Measurements from ENCODE around the gene ABL1.
"Not testable (repeated sequence)": the region's sequence is repeated elsewhere in the genome, so short reads cannot be mapped to it uniquely, and the experiment has no call there.

ABL1 gene

DNA sequence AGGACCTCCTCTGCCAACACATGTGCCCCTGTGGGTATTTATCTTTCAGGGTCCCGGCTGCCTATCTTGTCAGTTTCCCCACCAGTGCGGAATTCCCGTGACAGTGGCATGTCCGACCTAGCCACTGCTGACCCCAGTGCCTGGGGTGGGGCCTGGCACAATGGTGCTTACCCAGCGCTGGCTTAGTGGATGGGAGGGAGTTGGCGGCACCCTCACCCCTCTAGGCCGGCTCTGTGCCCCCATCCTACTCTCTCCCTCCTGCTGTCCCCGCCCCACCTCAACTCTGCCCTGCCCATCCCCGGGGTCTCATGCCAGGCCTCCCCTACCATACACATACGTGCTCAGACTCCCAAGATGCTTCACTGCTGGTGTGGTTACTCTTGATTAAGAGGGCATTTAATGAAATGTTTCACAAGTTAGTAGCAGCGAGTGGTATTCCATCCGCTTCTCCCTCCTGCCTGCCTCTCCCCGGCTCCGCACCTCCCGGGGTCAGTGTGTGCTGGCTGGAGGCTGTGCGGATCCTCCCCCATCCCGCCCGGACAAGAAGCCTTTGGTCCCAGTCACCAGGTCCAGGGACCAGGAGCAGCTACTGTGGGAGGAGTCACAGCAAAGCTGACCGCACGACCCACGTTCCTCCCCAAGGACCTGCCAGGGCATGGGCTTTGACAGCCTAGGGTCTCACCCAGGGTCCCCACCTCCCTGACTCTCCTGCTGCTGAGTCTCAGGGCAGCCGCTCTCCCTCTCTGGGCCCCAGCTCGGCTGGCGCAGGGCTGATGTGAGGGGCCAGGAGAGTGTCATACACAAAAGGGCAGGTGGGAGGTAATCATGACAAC, 71.1 kb downstream of the ABL1 start:
- FAIRE-seq: no peak

DNA sequence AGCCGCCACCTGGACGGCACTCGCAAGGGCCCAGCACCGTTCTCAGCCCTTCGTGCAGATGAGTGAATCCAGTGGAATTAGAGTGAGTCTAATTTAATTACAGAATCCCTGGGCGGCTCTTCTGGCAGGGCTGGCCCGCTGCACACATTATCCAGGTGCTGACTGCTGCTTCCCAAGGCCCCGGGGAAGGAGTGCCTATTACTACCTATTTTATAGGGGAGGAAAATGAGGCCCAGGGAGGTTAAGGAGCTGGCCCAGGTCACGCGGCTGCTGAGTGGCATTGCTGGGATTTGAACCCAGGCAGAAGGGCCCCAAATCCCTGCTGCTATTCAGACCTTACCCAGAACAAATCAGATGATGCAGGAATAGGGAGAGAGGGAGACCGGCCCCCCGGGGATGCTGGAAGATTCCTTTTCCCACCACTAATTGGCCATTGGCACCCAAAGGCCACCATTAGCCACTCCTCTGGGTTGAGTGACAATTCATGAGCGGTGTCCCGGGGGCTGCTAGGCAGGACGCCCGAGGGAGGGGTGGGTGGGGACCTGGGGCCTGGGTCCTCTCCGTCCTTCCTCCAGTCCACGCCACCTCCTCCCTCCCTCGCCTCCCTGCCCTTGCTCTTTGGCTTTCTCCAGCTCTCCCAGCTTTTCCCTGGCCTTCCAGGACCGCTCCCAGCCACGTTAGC, 71.8 kb downstream of the ABL1 start:
- FAIRE-seq: no peak

GRCh38 chr9:130908146-130908877, 73.3 kb downstream of the ABL1 start:
- FAIRE-seq: no peak

- FAIRE-seq: no peak
Observed at GRCh38 chr9:130908878-130909355, 73.9 kb downstream of the ABL1 start.

DNA sequence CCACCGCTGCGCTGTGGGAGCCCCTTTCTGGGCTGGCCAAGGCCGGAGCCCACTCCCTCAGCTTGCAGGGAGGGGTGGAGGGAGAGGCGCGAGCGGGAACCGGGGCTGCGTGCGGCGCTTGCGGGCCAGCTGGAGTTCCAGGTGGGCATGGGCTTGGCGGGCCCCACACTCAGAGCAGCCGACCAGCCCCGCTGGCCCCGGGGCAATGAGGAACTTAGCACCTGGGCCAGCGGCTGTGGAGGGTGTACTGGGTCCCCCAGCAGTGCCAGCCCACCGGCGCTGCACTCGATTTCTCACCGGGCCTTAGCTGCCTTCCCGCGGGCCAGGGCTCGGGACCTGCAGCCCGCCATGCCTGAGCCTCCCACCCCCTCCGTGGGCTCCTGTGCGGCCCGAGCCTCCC, 75.0 kb downstream of the ABL1 start:
- not testable (repeated sequence) for FAIRE-seq

DNA sequence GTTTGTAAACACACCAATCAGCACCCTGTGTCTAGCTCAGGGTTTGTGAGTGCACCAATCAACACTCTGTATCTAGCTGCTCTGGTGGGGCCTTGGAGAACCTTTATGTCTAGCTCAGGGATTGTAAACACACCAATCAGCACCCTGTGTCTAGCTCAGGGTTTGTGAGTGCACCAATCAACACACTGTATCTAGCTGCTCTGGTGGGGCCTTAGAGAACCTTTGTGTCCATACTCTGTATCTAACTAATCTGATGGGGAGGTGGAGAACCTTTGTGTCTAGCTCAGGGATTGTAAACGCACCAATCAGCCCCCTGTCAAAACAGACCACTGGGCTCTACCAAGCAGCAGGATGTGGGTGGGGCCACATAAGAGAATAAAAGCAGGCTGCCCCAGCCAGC, 75.6 kb downstream of the ABL1 start:
- not testable (repeated sequence) for FAIRE-seq

DNA sequence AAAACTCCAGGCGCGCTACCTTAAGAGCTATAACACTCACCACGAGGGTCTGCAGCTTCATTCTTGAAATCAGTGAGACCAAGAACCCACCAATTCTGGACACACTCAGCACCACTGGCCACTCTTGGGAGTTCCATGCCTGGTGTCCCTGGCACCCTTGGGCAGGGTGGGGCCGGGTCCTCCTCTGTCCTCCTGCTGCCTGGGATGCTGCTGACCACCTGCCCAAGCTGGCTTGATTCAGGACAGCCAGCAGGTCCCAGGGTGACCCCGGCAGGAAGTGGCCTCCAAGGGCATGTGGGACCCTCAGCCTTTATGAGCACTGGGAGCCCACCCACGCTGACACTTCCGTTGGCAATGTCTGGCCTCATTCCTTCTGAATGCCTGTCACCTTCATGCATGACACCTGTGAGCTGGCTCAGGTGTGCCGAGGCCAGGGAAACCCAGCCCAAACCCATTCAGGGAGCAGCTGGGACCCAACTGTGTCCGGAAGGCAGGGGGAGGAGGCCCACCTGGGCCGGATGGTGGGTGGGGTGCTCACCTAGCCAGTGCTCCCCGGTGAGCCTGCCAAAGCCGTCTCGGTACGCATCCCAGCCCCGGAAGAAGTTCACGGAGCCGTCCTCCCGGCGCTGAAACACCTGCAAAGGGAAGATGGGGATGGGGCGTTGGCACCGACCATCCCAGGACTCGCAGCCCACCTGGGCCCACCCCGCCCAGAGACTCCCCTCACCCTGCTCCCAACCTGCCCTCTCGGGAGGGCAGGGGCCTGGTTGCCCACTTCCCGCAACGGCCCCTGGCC, 76.4 kb downstream of the ABL1 start:
- FAIRE-seq: no peak

GRCh38 chr9:130912932-130913598, 78.0 kb downstream of the ABL1 start:
- FAIRE-seq: no peak

DNA sequence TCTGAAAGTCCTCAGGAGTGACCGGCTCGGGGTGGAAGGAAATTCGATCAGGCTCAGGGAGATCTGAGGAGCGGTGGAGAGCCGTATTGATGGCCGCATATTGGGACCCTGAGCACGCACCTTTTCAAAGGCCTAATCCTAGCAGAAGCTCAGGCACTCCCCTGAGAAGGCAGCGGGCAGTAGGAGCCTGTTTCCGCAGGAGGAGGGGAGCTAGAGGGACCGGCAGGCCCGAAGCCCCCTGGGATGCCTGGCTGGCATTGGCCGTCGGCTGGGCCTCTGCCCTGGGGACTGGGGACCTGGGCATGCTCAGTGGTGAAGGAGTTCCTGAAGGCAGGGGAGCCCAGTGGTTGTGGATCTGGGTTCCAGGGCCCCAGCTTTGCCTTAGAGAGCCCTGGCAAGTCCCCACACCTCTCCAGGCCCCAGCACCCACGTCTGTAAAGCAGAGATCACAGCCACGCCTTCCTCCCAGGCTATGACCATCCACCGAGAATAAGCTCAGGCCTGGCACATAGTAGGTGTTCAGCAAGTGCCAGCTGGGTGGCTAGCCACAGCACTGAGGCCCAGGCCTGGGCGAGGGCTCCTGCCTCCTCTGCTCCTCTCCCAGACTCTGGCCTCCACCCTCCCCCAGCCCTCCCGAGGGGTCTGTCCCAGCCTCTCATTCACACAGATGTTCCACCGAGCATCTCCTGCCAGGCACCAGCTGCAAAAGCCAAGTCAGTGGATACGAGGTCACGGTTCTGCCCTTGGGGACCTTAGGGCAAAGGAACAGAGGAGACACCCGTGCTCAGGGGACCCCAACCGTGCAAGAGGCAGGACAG, 78.8 kb downstream of the ABL1 start:
- no peak for FAIRE-seq

GRCh38 chr9:130914417-130915095, 79.5 kb downstream of the ABL1 start:
- no peak for FAIRE-seq

DNA sequence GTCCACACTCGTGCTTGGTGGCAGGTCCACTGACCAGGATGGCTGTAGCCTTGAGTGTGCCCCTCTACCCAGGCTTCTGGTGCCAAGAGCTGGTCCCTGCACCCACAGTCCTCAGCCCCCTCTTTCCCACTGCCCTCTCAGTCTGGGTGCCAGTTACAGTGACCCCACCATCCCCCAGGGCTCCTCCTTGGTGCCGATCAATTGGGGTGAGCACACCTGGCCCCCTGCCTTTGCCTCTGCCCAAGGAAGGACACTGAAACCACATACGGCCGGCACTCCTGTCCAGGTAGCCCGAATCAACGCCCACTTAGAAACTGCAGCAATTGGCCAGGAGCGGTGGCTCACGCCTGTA, 80.0 kb downstream of the ABL1 start:
- FAIRE-seq: no peak

DNA sequence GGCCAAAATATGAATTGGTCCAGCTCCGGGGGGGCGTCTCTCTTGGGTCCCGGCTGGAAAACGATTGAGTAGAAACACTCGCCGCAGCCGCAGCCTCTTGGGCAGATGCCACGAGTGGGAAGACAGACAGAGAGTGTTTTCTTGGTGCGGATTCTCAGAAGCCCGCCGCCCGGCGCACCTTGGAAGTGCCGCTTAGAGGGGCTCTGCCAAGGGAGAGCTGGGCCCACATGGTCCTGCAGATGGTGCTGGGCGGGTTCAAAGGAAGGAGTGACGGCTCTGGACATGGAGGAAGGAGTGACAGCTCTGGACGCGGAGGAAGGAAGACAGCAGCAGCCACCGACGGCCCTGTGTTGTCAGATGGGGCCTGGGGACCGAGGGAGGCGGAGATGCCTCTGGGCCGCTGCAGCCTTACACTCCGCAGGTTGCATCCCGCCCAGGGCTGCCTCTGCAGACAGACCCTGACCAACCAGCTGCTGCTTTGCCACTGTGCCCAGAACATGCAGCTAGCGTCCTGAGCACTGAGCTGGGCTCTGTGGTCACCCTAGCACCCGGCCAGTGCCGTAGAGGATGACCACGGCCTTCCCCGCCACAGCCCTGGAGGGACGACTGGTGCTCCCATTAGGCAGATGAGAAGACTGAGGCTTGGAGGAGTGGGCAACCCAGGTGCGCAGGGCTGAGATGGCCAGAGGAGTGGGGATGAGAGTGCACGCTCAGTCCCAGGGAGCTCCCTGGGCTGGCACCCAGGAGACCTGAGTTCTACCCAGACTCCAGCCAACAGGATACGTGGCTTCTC, 82.3 kb downstream of the ABL1 start:
- no peak for FAIRE-seq

DNA sequence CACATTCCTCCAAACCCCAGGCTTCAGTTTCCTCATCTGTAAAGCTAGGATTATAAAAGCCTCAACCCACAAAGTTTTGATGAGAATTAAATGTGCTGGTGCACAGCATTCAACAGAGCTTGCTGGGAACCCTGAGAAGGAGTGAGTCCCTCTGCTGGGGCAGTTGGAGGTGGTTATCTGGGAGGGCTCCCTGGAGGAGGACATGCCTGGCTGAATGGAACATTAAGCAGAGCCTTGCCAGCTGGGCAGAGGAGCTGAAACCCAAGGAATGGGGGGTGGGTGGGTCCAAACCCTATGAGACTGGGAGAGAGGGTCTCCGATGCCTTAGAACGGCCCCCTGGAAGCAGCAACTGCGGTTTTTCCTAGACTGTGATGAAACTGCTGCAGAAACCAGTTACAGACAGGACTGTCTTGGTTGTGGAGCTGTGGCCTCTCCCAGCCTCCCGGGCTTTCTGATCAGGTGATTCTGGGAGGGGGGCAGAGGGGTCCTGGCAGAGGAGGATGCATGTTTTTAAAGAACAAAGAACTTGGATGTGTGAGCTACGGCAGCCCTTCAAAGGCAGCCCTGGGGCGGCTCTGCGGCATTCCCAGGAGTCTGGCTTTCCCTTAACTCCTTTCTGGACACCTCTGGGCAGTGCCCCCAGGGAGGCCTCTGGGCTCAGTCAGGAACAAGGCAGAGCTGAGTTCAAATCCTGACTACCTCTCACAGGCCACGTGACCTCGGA, 83.2 kb downstream of the ABL1 start:
- no peak for FAIRE-seq

- no peak for FAIRE-seq
Observed at GRCh38 chr9:130918826-130919558, 83.9 kb downstream of the ABL1 start.

DNA sequence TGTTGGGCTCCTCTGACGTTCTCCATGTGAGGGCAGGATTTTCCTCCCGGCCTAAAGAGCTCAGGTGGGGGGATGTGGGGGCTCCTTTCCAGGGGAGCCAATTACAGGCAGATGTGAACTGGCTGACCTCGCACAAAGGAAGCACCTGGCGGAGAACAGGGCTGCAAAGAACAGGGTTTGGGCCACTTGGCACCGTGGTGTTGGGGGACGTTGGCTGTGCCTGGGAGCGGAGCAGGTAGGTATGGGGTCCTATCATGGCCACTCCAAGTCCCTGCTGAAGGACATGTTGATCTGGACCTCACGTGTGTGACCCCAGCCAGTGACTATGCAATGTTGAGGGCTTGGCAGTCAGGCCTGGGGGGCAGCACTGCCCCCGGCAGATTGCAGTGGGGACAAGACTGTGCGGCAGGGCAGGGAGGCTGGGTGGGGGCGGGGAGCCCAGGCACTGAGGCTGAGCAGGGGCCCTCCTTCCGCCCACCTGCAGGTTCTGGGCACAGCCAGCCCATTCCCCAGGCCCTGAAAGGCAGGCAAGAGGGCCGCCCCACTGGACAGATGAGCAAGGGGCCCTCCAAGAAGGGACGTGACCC, 84.6 kb downstream of the ABL1 start:
- no peak for FAIRE-seq

DNA sequence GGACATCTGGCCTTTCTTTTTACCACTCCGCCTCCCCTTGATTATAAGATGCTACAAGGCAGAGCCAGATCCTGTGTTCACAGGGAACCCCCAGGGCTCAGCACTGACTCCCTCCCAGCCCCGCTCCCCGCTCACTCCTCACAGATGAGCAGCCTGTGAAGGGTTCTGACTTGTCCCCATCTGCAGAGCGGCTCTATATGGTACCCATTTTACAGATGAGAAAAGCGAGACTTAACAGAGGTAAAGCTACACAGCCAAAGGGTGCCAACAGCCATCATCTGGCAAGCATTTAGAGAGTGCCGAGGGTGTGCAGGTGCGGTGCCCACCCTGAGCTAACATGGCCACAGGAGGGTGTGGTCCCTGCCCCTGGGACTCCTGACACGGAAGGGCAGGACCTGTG, 85.2 kb downstream of the ABL1 start:
- FAIRE-seq: no peak

DNA sequence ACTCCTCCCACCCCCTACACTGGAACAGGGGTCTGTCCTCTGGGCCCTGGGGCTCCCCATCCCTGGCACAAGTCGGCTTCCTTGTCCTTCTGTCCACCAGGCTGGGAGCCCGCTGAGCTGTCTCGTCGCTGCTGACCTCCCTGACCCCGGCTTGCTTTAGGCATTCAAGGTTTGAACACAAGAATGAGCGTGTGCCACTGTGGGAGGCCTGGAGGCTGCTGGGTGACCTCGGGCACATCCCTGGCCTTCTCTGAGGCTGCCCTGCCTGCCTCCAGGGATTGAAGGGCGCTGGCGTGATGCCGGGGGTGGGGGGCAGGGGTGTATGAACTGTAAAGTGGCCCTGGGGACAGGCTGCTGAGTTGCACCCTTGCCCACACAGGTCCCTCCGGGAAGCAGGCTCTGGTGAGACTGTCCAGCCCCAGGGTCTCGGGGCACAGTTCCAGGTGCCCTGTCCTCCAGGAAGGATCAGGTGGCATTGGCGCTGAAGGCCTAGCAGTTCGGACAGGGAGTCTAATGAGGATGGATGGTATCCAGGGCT, 85.8 kb downstream of the ABL1 start:
- FAIRE-seq: no peak
